ENCODE data around the gene ANKRD31. TPM values are rescaled to one million over a fixed set of nuclear protein-coding genes. Genes with fewer than 3 reads are reported as not detected.

ANKRD31 gene
- total RNA-seq, 1 experiment from 2014 or later, result 0.28 TPM

DNA sequence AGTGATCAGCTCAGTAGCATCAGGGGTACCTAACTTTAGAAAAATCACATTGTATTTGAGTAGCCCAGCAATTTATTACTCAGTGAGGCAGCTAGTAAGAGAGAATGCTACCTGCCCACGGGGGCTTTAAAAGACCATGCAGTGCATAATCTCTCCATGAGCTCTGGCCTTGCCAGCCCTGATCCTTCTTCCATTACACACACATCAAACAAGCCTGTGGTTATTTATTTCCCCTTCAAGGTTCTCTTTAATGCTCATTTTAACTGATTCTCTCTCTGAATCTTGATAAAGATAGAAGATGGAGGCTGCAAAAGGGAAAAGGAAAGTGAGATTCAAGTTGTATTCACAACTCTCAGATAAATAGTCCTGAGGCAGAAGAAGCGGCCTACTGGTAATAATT, 22.3 kb downstream of the ANKRD31 start:
- intact Hi-C loops (cut with micrococcal nuclease), result no loop called here
- H3K36me3 Mint-ChIP-seq (ENCODE audit: insufficient read depth, unreplicated experiment), result no peaks in the 10 kb centered on the region
- H3K4me3 Mint-ChIP-seq (ENCODE audit: unreplicated experiment), result no peak overlapping the region
- H3K9me3 Mint-ChIP-seq (ENCODE audit: unreplicated experiment), result peaks cover 12% of the 10 kb centered on the region
- H3K27me3 Mint-ChIP-seq (ENCODE audit: insufficient read depth, unreplicated experiment), result no peaks in the 10 kb centered on the region
- POLR2A ChIA-PET, result interaction anchor here (0.7 kb wide), 1 partner anchor 14 kb away, joined by 3 read pairs; no protein-coding TSS in a partner anchor
- no peak for DNase-seq (ENCODE audit: unreplicated experiment)
- no peak overlapping the region for H3K27ac Mint-ChIP-seq (ENCODE audit: low read depth, unreplicated experiment)
- TF ChIP-seq, protein P1, sequence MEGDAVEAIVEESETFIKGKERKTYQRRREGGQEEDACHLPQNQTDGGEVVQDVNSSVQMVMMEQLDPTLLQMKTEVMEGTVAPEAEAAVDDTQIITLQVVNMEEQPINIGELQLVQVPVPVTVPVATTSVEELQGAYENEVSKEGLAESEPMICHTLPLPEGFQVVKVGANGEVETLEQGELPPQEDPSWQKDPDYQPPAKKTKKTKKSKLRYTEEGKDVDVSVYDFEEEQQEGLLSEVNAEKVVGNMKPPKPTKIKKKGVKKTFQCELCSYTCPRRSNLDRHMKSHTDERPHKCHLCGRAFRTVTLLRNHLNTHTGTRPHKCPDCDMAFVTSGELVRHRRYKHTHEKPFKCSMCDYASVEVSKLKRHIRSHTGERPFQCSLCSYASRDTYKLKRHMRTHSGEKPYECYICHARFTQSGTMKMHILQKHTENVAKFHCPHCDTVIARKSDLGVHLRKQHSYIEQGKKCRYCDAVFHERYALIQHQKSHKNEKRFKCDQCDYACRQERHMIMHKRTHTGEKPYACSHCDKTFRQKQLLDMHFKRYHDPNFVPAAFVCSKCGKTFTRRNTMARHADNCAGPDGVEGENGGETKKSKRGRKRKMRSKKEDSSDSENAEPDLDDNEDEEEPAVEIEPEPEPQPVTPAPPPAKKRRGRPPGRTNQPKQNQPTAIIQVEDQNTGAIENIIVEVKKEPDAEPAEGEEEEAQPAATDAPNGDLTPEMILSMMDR (IDR thresholded peaks at IDR 0.05; ENCODE audit: unreplicated experiment), result no peak
- no peaks in the 10 kb centered on the region for H3K4me1 Mint-ChIP-seq (ENCODE audit: insufficient read depth, unreplicated experiment)
- CTCF ChIA-PET, result no interaction called here
- BruUV-seq (replicated peaks), result no TSS peak

DNA sequence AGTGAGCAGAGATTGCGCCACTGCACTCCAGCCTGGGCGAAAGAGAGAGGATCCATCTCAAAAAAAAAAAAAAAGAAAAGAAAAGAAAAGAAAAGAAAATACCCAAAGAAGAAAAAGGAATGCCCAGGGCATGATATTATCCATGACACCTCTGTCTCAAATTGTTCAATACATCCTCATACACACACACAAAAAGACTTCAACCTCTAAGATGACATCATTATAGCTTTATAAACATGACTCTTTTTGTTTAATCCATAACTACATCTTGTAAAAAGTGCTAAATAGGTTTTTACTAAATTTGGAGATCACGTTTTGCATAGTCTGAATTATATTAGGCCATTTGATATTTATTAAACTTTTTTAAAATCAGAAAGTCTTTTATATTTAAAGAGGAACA, 33.1 kb downstream of the ANKRD31 start:
- Mint-ChIP-seq H3K36me3 (ENCODE audit: insufficient read depth, unreplicated experiment) (no peaks in the 10 kb centered on the region), H3K4me1 (ENCODE audit: insufficient read depth, unreplicated experiment) (no peaks in the 10 kb centered on the region), H3K9me3 (ENCODE audit: unreplicated experiment) (no peaks in the 10 kb centered on the region), H3K27me3 (ENCODE audit: insufficient read depth, unreplicated experiment) (no peaks in the 10 kb centered on the region), H3K4me3 (ENCODE audit: unreplicated experiment) (no peak overlapping the region), H3K27ac (ENCODE audit: low read depth, unreplicated experiment) (no peak overlapping the region)
- TF ChIP-seq, protein P1 (IDR thresholded peaks at IDR 0.05; ENCODE audit: unreplicated experiment), result no peak
- DNase-seq (ENCODE audit: unreplicated experiment), result no peak
- BruUV-seq (replicated peaks), result no TSS peak
- intact Hi-C loops (cut with micrococcal nuclease), result no loop called here
- ChIA-PET POLR2A (no interaction called here), CTCF (no interaction called here)

- TF ChIP-seq, protein P1 (IDR thresholded peaks at IDR 0.05; ENCODE audit: unreplicated experiment), result no peak
- H3K27ac Mint-ChIP-seq (ENCODE audit: low read depth, unreplicated experiment), result no peak overlapping the region
- ChIA-PET POLR2A (interaction anchor here (0.5 kb wide), 1 partner anchor 219 kb away, joined by 3 read pairs; no protein-coding TSS in a partner anchor), CTCF (interaction anchor here (0.9 to 1.2 kb wide), 2 partner anchors 155 to 227 kb away, joined by 4 to 5 read pairs; no protein-coding TSS in a partner anchor)
- DNase-seq (ENCODE audit: unreplicated experiment), result no peak
- H3K4me1 Mint-ChIP-seq (ENCODE audit: insufficient read depth, unreplicated experiment), result no peaks in the 10 kb centered on the region
- no peaks in the 10 kb centered on the region for H3K36me3 Mint-ChIP-seq (ENCODE audit: insufficient read depth, unreplicated experiment)
- BruUV-seq (replicated peaks), result no TSS peak
- intact Hi-C loops (cut with micrococcal nuclease), result no loop called here
- no peaks in the 10 kb centered on the region for H3K9me3 Mint-ChIP-seq (ENCODE audit: unreplicated experiment)
- H3K27me3 Mint-ChIP-seq (ENCODE audit: insufficient read depth, unreplicated experiment), result no peaks in the 10 kb centered on the region
- no peak overlapping the region for H3K4me3 Mint-ChIP-seq (ENCODE audit: unreplicated experiment)
These were observed 33.7 kb downstream of the ANKRD31 start for GRCh38 chr5:75202935-75203334.

DNA sequence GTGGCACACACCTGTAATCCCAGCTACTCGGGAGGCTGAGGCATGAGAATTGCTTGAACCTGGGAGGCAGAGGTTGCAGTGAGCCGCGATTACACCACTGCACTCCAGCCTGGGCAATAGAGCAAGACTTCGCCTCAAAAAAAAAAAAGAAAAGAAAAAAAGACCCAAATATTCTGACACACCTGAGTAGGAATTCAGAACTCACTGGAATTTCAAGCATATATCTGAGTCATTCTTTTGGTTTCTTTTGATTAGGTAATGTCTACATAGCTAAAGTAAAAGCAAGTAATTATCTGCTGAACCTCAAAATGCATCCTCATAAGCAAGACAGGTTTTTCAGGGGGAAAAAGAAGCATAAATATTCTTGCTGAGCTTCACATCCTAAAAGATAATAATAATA, 35.9 kb downstream of the ANKRD31 start:
- peak; percentile 11 for DNase-seq (ENCODE audit: unreplicated experiment)
- intact Hi-C loops (cut with micrococcal nuclease), result no loop called here
- TF ChIP-seq, protein P1 (IDR thresholded peaks at IDR 0.05; ENCODE audit: unreplicated experiment), result no peak
- Mint-ChIP-seq H3K36me3 (ENCODE audit: insufficient read depth, unreplicated experiment) (no peaks in the 10 kb centered on the region), H3K27me3 (ENCODE audit: insufficient read depth, unreplicated experiment) (no peaks in the 10 kb centered on the region), H3K9me3 (ENCODE audit: unreplicated experiment) (no peaks in the 10 kb centered on the region), H3K4me3 (ENCODE audit: unreplicated experiment) (no peak overlapping the region), H3K27ac (ENCODE audit: low read depth, unreplicated experiment) (no peak overlapping the region), H3K4me1 (ENCODE audit: insufficient read depth, unreplicated experiment) (no peaks in the 10 kb centered on the region)
- BruUV-seq (replicated peaks), result no TSS peak
- ChIA-PET CTCF (interaction anchor here (0.7 to 1.2 kb wide), 2 partner anchors 112 to 146 kb away, joined by 3 to 7 read pairs; no protein-coding TSS in a partner anchor), POLR2A (interaction anchor here (0.8 kb wide), 1 partner anchor 13 kb away, joined by 3 read pairs; no protein-coding TSS in a partner anchor)
